ENCODE results near the gene ATXN1L. TPM values are rescaled to one million over a fixed set of nuclear protein-coding genes. Genes with fewer than 3 reads are reported as not detected.
"Not testable (repeated sequence)": the region's sequence is repeated elsewhere in the genome, so short reads cannot be mapped to it uniquely, and the experiment has no call there.

Gene ATXN1L
- polyA plus RNA-seq, 6 donors from 2014 or later = 7.2 to 44.9 (median 10.2) TPM

- Mint-ChIP-seq H3K9me3 (no peaks in the 10 kb centered on the region), H3K36me3 (peaks cover 7 to 12% of the 10 kb centered on the region in 2 donors), H3K4me3 (no peak overlapping the region), H3K27me3 (no peaks in the 10 kb centered on the region), H3K4me1 (peaks cover 17 to 25% (median 20%) of the 10 kb centered on the region in 3 donors), H3K27ac (peak overlapping the region in 4 of 6 donors; percentile 16 to 70 (median 38))
- DNase-seq (no peak), ATAC-seq (ENCODE audit: low read depth in 2 of 2) (no peak)
Measured at GRCh38 chr16:71859762-71860521, 14.2 kb downstream of the ATXN1L start.

- peaks cover under 1 to 5% (median 5%) of the 10 kb centered on the region in 3 donors for H3K4me1 Mint-ChIP-seq
- no peaks in the 10 kb centered on the region for H3K9me3 Mint-ChIP-seq
- peaks cover 10 to 11% of the 10 kb centered on the region in 2 donors for H3K36me3 Mint-ChIP-seq
- DNase-seq = no peak
- H3K27me3 Mint-ChIP-seq = no peaks in the 10 kb centered on the region
- ATAC-seq (ENCODE audit: low read depth in 2 of 2) = no peak
- H3K27ac Mint-ChIP-seq = peak overlapping the region in 2 of 6 donors; percentile 21 to 22
- H3K4me3 Mint-ChIP-seq = no peak overlapping the region
Measured at GRCh38 chr16:71863995-71864394, 18.2 kb downstream of the ATXN1L start.

- Mint-ChIP-seq H3K36me3 (peaks cover 3 to 5% of the 10 kb centered on the region in 2 donors), H3K27ac (peak overlapping the region in 4 of 6 donors; percentile 2 to 70 (median 34)), H3K9me3 (no peaks in the 10 kb centered on the region), H3K4me1 (peaks cover 0 to 9% (median 3%) of the 10 kb centered on the region in 3 donors), H3K27me3 (no peaks in the 10 kb centered on the region), H3K4me3 (no peak overlapping the region)
- ATAC-seq (ENCODE audit: low read depth in 2 of 2) = no peak
- no peak for DNase-seq
Measured at GRCh38 chr16:71865173-71865863, 19.5 kb downstream of the ATXN1L start.

DNA sequence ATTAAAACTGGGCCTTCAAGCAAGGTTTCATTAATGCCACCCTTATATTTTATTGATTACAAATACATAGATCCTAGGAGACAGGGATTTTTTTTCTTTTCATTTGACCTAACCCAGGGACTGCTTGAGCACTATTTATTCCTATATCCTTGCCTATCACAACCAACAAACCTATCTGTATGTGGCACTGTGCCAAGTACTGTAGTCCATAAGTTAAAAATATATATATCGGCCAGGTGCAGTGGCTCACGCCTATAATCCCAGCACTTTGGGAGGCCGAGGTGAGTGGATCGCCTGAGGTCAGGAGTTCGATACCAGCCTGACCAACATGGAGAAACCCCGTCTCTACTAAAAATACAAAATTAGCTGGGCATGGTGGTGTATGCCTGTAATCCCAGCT, 21.4 kb downstream of the ATXN1L start:
- not testable (repeated sequence) for H3K36me3 Mint-ChIP-seq; H3K4me1 Mint-ChIP-seq; H3K4me3 Mint-ChIP-seq; H3K9me3 Mint-ChIP-seq; DNase-seq; H3K27me3 Mint-ChIP-seq; ATAC-seq (ENCODE audit: low read depth in 2 of 2)
- peak overlapping the region in 1 of 6 donors; percentile 58 for H3K27ac Mint-ChIP-seq

GRCh38 chr16:71867939-71868338, 22.2 kb downstream of the ATXN1L start:
- H3K27ac Mint-ChIP-seq = no peak overlapping the region
- DNase-seq (no peak), ATAC-seq (ENCODE audit: low read depth in 2 of 2) (no peak)
- H3K36me3 Mint-ChIP-seq = peaks cover 0 to 5% of the 10 kb centered on the region in 2 donors
- H3K9me3 Mint-ChIP-seq = no peaks in the 10 kb centered on the region
- no peak overlapping the region for H3K4me3 Mint-ChIP-seq
- H3K27me3 Mint-ChIP-seq = no peaks in the 10 kb centered on the region
- H3K4me1 Mint-ChIP-seq = peaks cover 0 to 8% (median 3%) of the 10 kb centered on the region in 3 donors

GRCh38 chr16:71869089-71869488, 23.3 kb downstream of the ATXN1L start:
- DNase-seq (no peak), ATAC-seq (ENCODE audit: low read depth in 2 of 2) (no peak)
- peaks cover 0 to 5% of the 10 kb centered on the region in 2 donors for H3K36me3 Mint-ChIP-seq
- no peaks in the 10 kb centered on the region for H3K27me3 Mint-ChIP-seq
- H3K4me3 Mint-ChIP-seq = no peak overlapping the region
- no peak overlapping the region for H3K27ac Mint-ChIP-seq
- peaks cover 0 to 8% (median 3%) of the 10 kb centered on the region in 3 donors for H3K4me1 Mint-ChIP-seq
- no peaks in the 10 kb centered on the region for H3K9me3 Mint-ChIP-seq

DNA sequence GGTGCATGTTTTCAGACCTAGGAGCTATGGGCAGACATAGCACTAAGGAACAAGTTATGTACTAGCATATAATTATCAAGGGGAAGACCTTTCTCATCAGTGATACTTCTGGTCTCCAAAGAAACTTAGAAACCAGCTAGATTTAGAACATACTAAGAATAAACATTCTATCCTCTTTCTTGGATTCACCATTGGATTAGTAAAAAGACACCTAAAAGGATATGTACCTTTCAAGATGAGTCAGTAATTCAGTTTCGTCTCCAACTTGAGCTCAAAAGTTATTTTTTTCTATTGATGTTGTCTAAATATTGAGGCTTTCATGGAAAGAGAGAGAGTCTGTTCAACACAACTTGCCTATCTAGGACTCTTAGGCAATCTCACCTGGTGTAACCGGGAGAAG, 25.0 kb downstream of the ATXN1L start:
- Mint-ChIP-seq H3K27me3 (no peaks in the 10 kb centered on the region), H3K4me1 (peaks cover 0 to 8% (median 3%) of the 10 kb centered on the region in 3 donors), H3K27ac (no peak overlapping the region), H3K9me3 (no peaks in the 10 kb centered on the region), H3K4me3 (no peak overlapping the region), H3K36me3 (peaks cover 0 to 5% of the 10 kb centered on the region in 2 donors)
- ATAC-seq (ENCODE audit: low read depth in 2 of 2) = no peak
- no peak for DNase-seq

DNA sequence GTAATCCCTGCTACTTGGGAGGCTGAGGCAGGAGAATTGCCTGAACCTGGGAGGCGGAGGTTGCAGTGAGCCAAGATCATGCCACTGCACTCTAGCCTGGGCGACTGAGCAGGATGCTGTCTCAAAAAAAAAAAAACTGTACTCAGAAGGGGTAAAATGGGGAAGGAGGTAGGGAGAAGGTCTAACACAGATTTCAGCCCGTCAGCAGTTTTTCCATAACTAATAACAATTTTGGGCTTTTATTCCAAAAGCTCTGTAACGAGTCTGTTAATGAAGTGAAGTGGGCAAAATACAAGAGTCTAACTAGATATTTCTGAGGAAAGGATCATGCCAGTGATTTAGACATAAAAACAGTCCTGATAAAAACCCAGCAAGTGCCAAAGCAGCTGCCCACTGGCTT, 27.4 kb downstream of the ATXN1L start:
- Mint-ChIP-seq H3K9me3 (no peaks in the 10 kb centered on the region), H3K27me3 (no peaks in the 10 kb centered on the region), H3K4me3 (no peak overlapping the region), H3K4me1 (peaks cover 0 to 13% (median 3%) of the 10 kb centered on the region in 3 donors), H3K36me3 (peaks cover 4 to 6% of the 10 kb centered on the region in 2 donors), H3K27ac (peak overlapping the region in 3 of 6 donors; percentile 57 to 89 (median 75))
- DNase-seq (no peak), ATAC-seq (ENCODE audit: low read depth in 2 of 2) (no peak)

DNA sequence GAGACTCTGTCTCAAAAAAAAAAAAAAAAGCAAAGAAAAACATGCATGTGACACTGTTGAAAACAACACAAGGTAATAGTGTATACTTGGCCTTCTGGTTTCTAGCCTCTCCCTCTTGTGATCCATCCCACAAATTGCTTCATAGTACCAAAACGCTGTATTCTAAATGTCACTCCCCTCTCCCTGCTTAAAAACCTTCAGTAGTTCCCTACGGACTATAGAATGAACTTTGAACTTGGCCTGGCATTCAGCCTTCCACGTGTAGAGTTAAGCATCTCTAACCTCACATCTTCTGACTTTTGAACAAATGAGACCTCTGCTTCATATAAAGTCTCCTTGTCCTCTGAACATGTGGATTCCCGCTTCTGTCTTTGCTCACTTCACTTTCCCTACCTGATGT, 33.1 kb downstream of the ATXN1L start:
- ATAC-seq (ENCODE audit: low read depth in 2 of 2) (no peak), DNase-seq (no peak)
- H3K4me3 Mint-ChIP-seq = no peak overlapping the region
- H3K27ac Mint-ChIP-seq = peak overlapping the region in 3 of 6 donors; percentile 14 to 33 (median 30)
- H3K27me3 Mint-ChIP-seq = no peaks in the 10 kb centered on the region
- peaks cover 32 to 45% (median 41%) of the 10 kb centered on the region in 3 donors for H3K4me1 Mint-ChIP-seq
- peaks cover 17 to 22% of the 10 kb centered on the region in 2 donors for H3K36me3 Mint-ChIP-seq
- H3K9me3 Mint-ChIP-seq = no peaks in the 10 kb centered on the region

DNA sequence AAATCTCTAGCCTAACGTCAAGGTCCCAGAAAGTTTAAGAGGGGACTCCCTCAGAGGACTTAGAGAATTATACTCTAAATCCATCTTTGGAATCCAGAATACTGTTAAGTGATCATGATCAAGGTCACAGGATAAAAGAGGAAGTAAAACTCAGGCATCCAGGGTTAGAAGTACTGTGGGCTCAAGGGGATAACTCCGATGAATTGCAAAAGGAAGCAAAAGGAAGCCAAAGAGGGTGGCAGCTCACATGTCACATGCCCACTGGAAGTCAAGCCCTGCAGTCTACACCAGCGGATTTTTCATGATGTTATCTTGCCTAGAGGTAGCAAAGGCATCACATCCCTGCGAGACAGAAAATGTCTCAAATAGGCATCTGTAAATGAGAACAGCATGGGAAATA, 34.4 kb downstream of the ATXN1L start:
- Mint-ChIP-seq H3K27me3 (no peaks in the 10 kb centered on the region), H3K9me3 (no peaks in the 10 kb centered on the region), H3K36me3 (peaks cover 17 to 22% of the 10 kb centered on the region in 2 donors), H3K27ac (peak overlapping the region in 5 of 6 donors; percentile 3 to 93 (median 24)), H3K4me3 (peak overlapping the region in 3 of 8 donors; percentile 50 to 90 (median 73)), H3K4me1 (peaks cover 40 to 51% (median 48%) of the 10 kb centered on the region in 3 donors)
- no peak for DNase-seq
- no peak for ATAC-seq (ENCODE audit: low read depth in 2 of 2)

- Mint-ChIP-seq H3K36me3 (peaks cover 13 to 16% of the 10 kb centered on the region in 2 donors), H3K27ac (peak overlapping the region; percentile 88 to 99 (median 98)), H3K9me3 (no peaks in the 10 kb centered on the region), H3K4me1 (peaks cover 44 to 53% (median 50%) of the 10 kb centered on the region in 3 donors), H3K27me3 (no peaks in the 10 kb centered on the region), H3K4me3 (peak overlapping the region; percentile 86 to 97 (median 94))
- DNase-seq (peak; percentile 79), ATAC-seq (ENCODE audit: low read depth in 2 of 2) (peak; percentile 42 to 51)
Measured at GRCh38 chr16:71882505-71883167, 36.9 kb downstream of the ATXN1L start.

DNA sequence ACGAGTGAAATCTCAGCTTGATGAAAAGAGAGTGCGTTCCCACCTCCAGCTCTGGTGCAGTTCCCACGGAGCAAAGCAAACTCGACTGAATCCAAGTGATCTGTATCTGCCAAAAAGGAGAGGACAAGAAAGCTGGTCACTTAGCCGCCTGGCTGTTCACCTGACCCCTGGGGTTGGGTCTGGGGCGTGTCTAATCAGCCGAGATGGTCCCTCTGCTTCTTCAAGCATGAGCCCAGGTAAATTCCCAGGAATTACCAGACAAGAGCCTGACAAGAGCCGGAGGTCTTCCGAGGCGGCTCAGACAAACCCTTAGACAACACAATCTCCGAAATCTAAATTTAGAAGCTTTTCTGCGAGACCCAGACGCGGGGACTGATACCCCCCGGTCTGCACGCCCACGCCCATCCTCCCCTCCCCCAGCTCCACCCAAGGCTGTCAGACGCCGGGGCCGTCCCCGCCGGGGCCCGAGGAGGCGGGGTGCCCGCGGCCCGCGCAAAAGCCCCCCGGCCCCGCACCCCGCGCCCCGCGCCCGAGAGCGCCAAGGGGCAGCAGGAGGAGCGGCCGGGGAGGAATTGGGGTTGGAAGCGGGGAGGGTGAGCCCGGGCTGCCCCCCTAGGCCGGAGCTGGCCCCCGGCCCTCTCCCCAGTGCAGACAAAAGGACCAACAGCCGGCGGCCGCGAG, 37.5 kb downstream of the ATXN1L start:
- Mint-ChIP-seq H3K27me3 (no peaks in the 10 kb centered on the region), H3K4me3 (peak overlapping the region; percentile 90 to 97 (median 94)), H3K9me3 (no peaks in the 10 kb centered on the region), H3K36me3 (peaks cover 13 to 16% of the 10 kb centered on the region in 2 donors), H3K4me1 (peaks cover 44 to 53% (median 50%) of the 10 kb centered on the region in 3 donors), H3K27ac (peak overlapping the region; percentile 88 to 99 (median 98))
- DNase-seq = peak; percentile 78
- peak; percentile 47 to 55 for ATAC-seq (ENCODE audit: low read depth in 2 of 2)

All from naive B cell (primary cell).